Measurements from ENCODE around the gene CLSTN3. TPM values are rescaled to one million over a fixed set of nuclear protein-coding genes. Genes with fewer than 3 reads are reported as not detected.

Gene CLSTN3
- 5.7 TPM for total RNA-seq
- long read RNA-seq = 0 reads

DNA sequence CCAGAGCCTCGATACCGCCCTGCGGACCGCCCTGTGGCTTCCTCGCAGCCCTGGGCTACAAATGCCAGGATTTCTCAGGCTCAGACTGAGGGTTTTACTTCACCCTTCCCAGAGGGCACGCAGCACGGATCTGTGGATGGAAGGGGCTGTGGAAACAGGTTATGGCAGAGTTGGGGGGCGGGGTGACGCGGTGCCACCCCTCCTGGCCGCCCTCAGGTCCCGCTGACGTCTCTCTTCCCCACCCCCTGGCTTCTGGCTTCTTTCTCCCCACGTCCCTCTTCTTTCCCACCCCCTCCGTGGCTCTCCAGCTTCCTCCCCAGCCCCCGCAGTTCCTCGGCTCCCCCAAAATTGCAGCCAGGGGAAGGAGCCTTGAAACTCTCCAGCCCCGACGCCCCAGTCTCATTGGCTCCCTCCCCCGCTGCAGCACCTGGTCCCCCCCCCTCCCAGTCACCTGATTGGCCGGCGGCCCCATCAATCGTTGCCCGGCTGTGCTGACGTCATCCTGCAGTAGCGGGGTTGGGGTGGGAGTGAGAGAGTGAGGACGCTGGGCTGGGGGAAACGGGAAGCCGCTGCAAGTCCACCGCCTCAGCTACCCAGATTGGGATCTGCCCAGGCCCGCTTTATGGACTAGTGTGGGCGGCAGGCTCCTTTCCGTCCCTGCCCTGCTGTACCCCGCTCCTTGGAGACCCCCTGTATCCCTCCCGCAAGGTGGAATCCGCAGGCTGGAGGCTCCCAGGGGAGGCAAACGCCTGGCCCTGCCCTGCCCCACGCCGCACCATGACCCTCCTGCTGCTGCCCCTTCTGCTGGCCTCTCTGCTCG, at the start of gene CLSTN3:
TSS of gene CLSTN3 (plus strand) at position 500 of the 820 bp plus-strand sequence. CDS start at position 778, 278 bp downstream.
- no peak for DNase-seq (ENCODE audit: missing footprints)
- intact Hi-C loops (cut with DNase I) = no loop called here
- peak; percentile 80 for ATAC-seq

DNA sequence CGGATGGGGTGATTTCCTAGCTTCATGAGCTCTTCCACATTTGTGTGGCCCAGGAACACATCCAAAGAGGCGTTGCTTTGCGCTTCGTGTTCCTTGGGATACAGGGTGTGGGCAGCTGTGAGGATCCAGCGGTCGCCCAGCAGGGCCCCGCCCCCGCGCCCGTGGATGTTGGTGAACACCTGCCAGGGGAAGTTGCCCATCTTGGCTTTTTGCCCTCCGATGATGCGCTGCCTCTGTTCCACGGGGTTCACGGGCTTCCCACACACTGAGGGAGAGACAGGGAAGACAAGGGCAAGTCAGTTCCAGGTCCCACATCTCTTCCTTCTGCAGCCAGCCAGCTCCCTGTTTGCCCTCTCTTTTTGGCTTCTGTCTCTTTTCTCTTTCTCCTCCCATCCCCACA, 49.1 kb upstream of the CLSTN3 start:
- ATAC-seq = no peak
- no peak for DNase-seq (ENCODE audit: missing footprints)
- intact Hi-C loops (cut with DNase I) = no loop called here

DNA sequence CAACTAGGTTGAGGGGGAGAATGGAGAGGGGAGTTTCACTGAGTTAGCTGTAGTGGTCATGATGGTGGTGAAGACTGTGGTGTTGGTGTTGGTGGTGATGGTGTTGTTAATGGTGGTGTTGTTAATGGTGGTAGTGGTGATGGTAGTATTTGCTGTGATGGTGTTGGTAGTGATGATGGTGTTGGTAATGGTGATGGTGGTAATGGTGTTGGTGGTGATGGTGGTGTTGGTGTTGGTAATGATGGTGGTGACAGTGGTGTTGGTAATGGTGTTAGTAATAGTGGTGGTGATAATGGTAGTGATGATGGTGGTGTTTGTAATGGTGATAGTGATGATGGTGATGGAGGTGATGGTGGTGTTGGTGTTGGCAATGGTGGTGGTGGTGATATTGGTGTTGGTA, 47.0 kb upstream of the CLSTN3 start:
- DNase-seq (ENCODE audit: missing footprints) (no peak), ATAC-seq (no peak)
- intact Hi-C loops (cut with DNase I) = no loop called here

DNA sequence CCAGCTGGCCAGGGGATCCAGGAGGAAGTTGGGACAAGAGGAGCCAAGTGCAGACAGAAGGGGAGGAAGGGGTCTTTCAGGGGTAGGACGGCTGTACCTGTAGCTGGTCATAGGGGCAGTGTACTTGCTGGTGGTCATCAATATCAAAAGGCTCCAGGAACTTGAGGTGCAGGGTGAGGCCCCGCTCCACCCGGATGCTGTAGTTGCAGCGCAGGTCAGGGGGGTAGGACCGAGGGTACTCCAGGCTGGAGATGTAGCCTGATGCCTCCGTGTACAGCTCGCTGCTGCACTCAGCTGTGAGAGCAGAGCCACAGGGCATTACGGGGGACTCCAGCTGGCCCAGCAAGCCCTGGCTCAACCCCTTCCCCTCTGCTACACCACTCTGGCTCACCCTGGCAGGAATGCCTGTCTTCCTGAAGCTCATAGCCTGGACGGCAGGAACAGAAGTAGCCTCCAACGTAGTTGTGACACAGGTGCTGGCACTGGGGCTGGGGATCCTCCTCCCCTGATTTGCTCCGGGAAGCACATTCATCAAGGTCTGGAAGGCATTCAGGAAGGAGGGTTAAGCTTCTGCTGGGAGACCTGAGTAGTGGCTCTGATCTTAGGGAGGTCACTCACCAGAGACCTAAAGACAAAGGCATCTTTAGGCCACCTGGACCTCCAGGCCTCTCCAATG, 40.8 kb upstream of the CLSTN3 start:
- ATAC-seq = no peak
- intact Hi-C loops (cut with DNase I) = no loop called here
- no peak for DNase-seq (ENCODE audit: missing footprints)

DNA sequence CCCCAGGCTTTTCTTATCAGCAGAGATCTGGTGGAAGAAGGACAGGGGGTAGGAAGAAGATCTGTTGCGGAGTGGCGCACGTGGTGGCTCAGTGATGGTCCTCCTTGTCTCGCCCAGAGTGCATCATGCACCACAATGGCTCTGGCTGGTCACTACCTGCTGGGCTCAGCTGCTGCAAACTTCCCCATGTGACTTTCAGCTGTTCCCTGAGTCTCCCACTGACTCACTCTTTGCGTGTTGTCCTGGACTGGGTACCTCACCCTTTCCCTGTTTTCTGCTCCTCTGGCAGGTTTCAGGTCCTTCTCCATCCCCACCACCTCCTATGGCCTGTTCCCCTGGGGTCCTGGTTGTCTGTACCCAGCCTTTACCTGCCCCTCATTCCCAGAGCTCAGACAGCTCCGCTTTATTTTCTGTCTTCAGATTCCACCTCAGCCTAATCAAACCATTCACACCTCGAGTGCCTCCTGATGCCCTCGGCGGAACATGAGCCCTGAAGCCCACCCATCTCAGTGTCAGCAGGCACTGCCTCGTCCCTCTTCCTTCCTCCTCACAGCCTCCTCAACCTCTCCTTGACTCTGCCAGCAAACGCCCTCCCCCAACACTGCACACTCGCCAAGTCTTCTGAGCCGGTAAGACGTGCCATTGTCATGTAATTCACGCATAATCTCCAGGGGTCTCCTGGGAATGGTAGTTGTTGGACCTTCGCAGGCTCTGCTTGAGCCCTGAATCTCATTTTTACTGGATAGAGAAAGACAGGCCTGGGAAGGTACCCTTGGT, 39.8 kb upstream of the CLSTN3 start:
- ATAC-seq = no peak
- intact Hi-C loops (cut with DNase I) = loop anchor here (5.0 kb wide), 1 partner anchor 143 kb away; no protein-coding TSS in a partner anchor

DNA sequence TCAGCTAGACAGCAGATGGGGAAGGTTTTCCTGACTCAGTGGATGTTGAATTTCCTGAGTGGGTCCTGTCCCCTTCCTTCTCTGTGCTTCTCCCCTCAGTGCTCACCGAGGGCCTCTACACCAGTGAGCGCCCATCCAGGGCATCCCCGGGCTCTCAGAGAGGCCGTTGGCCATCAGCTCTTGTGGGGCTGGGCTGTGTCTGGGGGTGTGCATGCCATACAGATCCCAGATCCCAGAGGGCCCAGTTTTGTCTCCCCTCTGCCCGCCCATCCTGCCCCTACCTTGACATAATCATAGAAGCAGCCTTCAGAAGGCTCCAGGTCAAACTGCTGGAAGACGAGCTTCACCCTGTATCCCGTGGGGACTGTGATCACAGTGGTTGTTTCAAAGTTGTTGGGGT, 39.0 kb upstream of the CLSTN3 start:
- no peak for ATAC-seq
- intact Hi-C loops (cut with DNase I) = loop anchor here (5.0 kb wide), 1 partner anchor 144 kb away; no protein-coding TSS in a partner anchor
- DNase-seq (ENCODE audit: missing footprints) = no peak

More for the DNA sequence above, 39.8 kb upstream of the CLSTN3 start:
- DNase-seq (ENCODE audit: missing footprints) = no peak

DNA sequence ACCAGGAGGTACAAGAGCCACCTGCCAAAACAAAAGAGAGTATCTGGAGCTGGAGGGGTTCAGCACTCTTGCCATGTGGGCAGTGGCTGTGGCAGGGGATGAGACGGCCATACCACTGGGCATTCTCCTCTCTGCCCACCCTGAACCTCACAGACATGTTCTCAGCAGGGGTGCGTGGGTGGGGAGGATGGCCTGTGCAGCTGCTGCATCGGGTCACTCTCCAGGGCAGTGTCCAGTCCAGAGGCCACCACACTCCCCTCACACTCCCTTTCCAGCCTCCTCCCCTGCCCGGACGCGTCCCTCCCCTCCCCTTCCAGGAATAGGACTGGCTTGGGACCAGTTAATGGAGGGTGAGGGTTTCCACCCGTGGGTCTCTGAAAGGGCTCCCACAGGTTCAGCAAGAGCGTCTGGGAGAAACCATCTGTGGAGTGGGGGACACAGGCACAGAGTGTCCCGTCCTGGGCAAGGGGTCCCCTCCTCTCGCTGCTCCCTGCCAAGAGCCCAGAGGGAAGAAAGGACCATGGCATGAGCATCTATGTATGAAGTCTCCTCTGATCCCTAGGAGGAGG, 38.4 kb upstream of the CLSTN3 start:
- DNase-seq (ENCODE audit: missing footprints) = no peak
- ATAC-seq = peak; percentile 75
- intact Hi-C loops (cut with DNase I) = loop anchor here (1.0 to 5.0 kb wide), 3 partner anchors 31 to 167 kb away; partner anchors contain the start of gene C1S

DNA sequence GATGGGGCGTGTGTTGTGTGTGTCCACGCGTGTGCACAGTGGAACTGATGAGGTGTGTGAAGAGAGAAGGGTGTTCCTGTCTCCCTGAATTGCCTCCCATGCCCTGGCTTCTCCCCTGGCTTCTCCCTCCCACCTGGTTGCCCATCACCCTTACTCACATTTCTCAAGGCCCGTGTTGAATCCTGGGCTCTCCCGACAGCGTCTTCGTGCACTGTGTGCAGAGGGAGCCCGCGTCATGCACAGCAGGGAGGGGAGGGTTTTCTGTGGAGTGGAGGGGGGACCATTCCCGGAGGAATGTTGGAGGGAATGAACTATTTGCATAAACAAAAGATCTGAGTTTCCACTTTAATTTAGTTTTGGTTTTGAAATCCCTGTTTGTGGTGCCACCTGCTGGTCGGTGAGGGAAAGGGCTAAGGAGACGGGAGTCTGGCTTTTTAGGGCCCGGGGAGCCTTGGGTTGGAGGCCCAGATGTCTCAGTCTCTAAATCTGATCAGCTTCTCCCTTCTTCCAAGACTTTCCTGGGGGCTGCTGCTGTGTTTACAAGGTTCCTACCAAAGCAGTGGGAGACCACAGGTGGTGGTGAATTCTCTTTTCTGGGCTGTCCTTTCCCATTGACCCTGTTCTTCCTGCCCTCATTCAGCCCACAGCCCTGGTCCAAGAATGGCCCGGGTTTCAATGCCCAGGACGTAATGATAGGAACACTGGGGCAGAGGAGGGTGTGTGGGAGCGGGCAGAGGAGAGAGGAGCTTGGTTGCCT, 37.8 kb upstream of the CLSTN3 start, which contains the start of gene C1R:
TSS of gene C1R (minus strand) at position 217 of the 757 bp plus-strand sequence. CDS start at position 160, 57 bp downstream.
- DNase-seq (ENCODE audit: missing footprints) = peak; percentile 86
- intact Hi-C loops (cut with DNase I) = loop anchor here (1.0 to 5.0 kb wide), 3 partner anchors 32 to 168 kb away; partner anchors contain the start of gene C1S
- peak; percentile 85 for ATAC-seq

DNA sequence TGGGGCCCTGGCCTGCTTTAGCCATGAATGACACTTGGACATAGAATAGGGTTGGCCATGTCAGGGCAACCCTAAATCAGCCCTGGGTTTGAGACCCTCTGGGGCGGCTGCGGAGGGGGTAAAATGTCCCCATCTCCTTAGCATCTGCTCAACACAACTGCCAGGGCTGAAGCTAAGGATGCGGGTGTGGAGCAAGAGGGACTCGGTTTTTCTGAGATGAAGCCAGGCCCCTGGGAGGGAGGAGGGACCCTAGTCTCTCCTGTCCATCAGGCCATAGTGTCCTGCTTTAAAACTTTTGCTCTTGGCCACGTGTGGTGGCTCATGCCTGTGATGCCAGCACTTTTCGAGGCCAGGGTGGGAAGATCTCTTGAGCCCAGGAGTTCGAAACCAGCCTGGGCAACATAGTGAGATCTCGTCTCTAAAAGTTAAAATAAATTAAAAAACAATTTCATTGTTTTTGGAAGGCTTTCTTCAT, 37.1 kb upstream of the CLSTN3 start:
- intact Hi-C loops (cut with DNase I) = loop anchor here (1.0 to 5.0 kb wide), 3 partner anchors 33 to 168 kb away; partner anchors contain the start of gene C1S
- DNase-seq (ENCODE audit: missing footprints) (no peak), ATAC-seq (no peak)

DNA sequence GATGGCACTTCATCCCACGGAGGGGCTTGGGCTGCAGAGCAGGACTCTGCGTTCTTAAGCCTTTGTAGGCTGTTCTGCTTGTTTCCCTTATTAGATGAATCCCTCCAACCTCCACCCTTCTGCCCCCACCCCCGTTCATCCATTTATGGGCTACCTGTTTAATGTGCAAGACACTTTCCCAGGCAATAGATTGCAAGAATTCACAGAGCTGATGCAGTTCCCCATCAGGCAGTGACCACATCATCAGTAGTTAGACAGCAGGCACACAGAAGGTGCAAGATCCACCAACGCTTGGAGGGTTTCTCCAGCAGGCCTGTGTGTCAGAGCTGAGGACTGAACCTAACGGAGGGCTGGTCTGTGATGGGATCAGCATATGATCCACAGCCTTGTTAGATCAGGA, 36.7 kb upstream of the CLSTN3 start:
- ATAC-seq (no peak), DNase-seq (ENCODE audit: missing footprints) (no peak)
- intact Hi-C loops (cut with DNase I) = loop anchor here (2.0 to 5.0 kb wide), 2 partner anchors 146 to 169 kb away; no protein-coding TSS in a partner anchor

DNA sequence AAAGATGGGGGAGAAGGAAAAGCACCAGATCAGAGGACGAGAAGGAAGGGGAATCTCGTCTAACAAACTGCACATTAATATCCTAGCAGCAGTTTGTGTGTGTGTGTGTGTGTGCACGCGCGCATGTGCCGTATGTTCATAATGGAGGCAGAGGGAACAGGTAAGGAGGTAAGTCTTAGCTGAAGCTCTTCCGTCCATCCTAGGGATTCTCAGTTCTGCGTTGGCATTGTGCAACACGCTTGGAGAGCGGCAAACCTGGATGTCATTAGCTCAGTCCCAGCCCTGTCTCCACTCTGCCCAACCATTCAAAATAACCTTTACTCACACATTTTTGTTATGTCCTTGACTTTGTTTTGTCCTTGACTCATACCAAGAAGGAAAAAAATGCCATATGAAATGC, 36.3 kb upstream of the CLSTN3 start:
- intact Hi-C loops (cut with DNase I) = loop anchor here (2.0 to 5.0 kb wide), 2 partner anchors 147 to 169 kb away; no protein-coding TSS in a partner anchor
- DNase-seq (ENCODE audit: missing footprints) = no peak
- ATAC-seq = no peak

DNA sequence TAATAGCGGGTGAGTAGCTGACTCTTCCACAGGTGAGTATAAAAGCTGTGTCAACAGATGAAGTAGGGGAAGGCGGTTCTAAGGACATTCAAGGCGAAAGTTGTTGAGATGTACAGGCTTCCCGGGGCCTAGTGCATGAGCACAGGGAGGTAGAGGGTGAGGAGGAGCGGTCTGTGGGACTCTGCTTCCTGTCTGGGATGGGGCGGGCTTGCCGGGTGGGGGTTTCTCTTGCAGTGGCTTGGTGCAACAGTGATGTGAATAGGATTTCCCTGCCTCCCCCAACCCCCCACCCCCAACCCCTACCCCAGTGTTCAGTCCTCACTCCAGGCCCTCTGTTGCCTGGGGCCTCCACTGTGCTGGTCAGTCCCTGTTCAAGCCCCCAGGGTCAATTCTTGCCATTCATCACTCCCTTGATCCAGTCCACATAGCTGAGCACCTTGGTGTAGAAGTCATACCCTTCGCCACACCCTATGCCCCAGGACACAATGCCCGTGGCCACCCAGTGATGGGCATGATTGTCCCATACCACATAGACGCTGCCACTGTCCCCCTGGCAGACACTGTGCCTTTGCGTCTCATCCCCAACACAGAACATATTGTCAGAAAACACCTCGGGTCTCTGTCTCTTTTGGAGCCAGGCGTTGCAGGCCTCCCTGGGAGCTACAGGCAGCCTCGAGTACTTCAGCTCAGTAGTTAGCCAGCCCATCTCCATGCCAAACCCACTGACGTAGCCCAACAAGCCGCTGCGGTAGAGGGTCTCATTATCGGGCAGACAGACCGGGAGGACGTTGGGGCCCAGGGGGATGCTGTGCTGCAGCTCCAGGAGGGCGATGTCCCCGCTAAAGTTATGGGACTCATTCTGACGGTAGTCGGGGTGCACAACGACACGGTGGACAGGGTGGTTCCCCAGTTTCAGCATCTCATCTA, 33.9 kb upstream of the CLSTN3 start:
- intact Hi-C loops (cut with DNase I) = no loop called here
- DNase-seq (ENCODE audit: missing footprints) (no peak), ATAC-seq (no peak)

DNA sequence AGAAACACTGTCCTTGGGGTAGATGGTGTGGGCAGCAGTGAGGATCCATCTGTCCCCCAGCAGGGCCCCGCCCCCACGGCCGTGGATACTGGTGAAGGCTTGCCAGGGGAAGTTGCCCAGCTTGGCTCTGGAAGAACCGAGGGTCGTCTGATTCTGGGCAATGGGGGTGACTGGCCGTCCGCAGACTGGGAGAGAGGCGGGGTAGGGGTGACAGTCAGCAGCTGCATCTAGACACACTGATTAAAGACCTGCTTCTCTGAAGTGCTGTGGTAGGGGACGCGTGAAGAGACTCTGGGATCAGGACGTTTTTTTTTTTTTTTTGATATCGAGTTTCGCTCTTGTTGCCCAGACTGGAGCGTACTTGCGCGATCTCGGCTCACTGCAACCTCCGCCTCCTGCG, 33.2 kb upstream of the CLSTN3 start:
- ATAC-seq (no peak), DNase-seq (ENCODE audit: missing footprints) (no peak)
- intact Hi-C loops (cut with DNase I) = no loop called here

DNA sequence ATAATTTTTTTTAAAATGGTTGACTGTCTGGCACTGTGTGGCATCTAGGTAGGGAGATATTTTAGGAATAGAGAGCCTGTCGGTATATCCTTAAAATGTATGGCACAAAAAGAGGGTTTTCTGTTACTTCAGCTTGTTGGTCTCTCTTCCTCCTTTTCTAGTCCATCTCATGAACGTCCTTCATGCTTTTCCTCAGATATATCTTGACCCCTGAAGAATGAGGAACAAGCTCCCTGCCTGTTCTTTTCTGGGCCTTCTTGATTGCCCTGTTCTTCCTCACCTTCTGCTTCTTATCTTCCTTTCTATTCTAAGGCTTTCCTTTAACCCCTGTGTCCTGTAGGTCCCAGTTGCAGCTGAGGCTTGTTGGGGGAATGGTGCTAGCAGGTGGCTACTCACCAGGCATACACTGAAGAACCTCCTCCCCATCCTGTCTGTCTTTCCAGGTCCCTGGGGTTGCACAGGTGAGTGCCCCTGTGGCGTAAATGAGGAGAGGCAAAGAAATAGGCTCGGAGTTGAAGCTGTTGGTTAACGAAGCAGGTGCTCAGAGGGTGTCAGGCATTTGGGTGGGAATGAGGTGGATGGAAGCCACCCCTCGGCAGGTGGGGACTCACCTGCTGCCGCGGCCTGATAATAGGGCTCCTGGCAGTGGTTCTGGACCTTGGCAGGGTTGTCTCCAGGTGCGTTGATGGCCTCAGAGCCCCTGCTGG, 30.7 kb upstream of the CLSTN3 start:
- ATAC-seq (no peak), DNase-seq (ENCODE audit: missing footprints) (no peak)
- intact Hi-C loops (cut with DNase I) = no loop called here

DNA sequence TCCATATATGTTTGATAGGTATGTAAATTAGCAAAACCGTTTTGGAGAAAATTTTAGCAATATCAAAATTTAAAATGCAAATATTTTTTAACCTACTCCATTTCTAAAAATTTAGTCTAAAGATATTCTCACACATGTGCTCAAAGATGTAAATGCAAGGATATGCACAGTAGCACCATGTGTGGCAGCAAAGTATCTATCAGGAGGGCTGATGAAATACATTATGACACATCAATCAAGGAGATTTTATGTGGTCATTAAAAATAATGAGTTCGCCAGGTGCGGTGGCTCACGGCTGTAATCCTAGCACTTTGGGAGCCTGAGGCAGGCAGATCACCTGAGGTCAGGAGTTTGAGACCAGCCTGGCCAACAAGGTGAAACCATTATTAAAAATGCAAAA, 29.9 kb upstream of the CLSTN3 start:
- ATAC-seq (no peak), DNase-seq (ENCODE audit: missing footprints) (no peak)
- intact Hi-C loops (cut with DNase I) = loop anchor here (10.0 kb wide), 1 partner anchor 225 kb away; the partner anchor contains the start of gene SPSB2
